ENCODE results near the gene MCRS1.
"Not testable (repeated sequence)": the region's sequence is repeated elsewhere in the genome, so short reads cannot be mapped to it uniquely, and the experiment has no call there.

- not testable (repeated sequence) for TF ChIP-seq CTCF (conservative IDR thresholded peaks at IDR 0.05; ENCODE audit: low read length); EZH2phosphoT487 (IDR thresholded peaks at IDR 0.05; ENCODE audit: borderline replicate concordance, low read depth, low read length)
Measured at GRCh38 chr12:49534122-49534521, 33.8 kb downstream of the MCRS1 start.

Data from OCI-LY7 (cell line).